HG03354 (cell line): Measurements from ENCODE around the gene SIGLEC8.
"Not testable (repeated sequence)": the region's sequence is repeated elsewhere in the genome, so short reads cannot be mapped to it uniquely, and the experiment has no call there.

Experiments
- ATAC-seq: cut with Tn5 transposase; IDR thresholded peaks from one replicate; pipeline ENCODE4 v1.9.1; 2021; ENCODE audit warnings: mild to moderate bottlenecking; ENCODE audit not compliant: unreplicated experiment, poor library complexity, severe bottlenecking

The SIGLEC8 gene

GRCh38 chr19:51416422-51416821 is 41.8 kb downstream of the SIGLEC8 start:
- ATAC-seq: not testable (repeated sequence)

DNA sequence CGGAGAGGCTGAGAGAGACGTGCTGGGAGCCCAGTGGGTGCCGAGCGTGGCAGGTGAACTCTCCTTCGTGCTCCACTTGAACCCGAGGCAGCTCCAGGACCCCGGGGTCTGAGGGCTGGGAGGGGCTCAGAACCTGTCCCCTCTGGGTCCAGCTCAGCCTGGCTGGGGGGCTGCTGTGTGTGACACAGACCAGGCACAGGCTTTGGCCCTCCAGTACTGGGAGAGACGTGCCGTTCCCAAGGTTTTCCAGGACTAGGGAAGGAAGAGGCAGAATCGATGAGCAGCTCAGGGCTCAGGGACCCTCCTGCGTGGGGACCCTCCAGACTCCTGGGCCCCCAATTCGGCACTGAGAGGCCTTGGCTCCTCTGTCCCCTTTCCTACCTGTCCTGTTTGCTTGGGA is 43.1 kb downstream of the SIGLEC8 start:
- no peak for ATAC-seq

- no peak for ATAC-seq
Measured at GRCh38 chr19:51410950-51411748, 47.1 kb downstream of the SIGLEC8 start.

GRCh38 chr19:51407511-51408131 is 50.6 kb downstream of the SIGLEC8 start:
- no peak for ATAC-seq

- ATAC-seq: no peak
Measured at GRCh38 chr19:51402117-51402516, 56.1 kb downstream of the SIGLEC8 start.
